ENCODE data around the gene RHOH. TPM values are rescaled to one million over a fixed set of nuclear protein-coding genes. Genes with fewer than 3 reads are reported as not detected.

Gene RHOH
- polyA plus RNA-seq, 1 donor (not counting 4 experiments of a cell fraction or from before 2014, with no cell fraction given): 0.04 TPM

GRCh38 chr4:40211224-40212185 lies 14.7 kb downstream of the RHOH start:
- Histone ChIP-seq H3K9me1 (ENCODE audit: control insufficient read depth, extremely low read depth, insufficient read depth, low read length) (no peaks in the 10 kb centered on the region), H2AFZ (ENCODE audit: control insufficient read depth, low read length) (no peak overlapping the region), H3K4me3 (ENCODE audit: control insufficient read depth in 2 of 3, extremely low read depth in 1 of 3, insufficient read depth in 2 of 3, low read depth in 1 of 3, low read length in 3 of 3) (no peak overlapping the region), H3K27ac (ENCODE audit: control insufficient read depth, insufficient read depth, low read length) (no peak overlapping the region), H4K20me1 (ENCODE audit: control insufficient read depth, extremely low read depth, insufficient read depth, low read length) (no peaks in the 10 kb centered on the region), H3K9ac (ENCODE audit: control insufficient read depth, extremely low read depth, insufficient read depth, low read length) (no peak overlapping the region), H3K27me3 (ENCODE audit: control insufficient read depth, extremely low read depth, insufficient read depth, low read length) (no peaks in the 10 kb centered on the region), H3K9me3 (ENCODE audit: control insufficient read depth, low read depth, low read length) (no peaks in the 10 kb centered on the region), H3K79me2 (ENCODE audit: control insufficient read depth, insufficient read depth, low read length) (no peaks in the 10 kb centered on the region), H3K4me2 (ENCODE audit: control insufficient read depth, extremely low read depth, insufficient read depth, low read depth, low read length) (no peak overlapping the region), H3K4me1 (ENCODE audit: control insufficient read depth, extremely low read depth, insufficient read depth, low read length) (peaks cover 19% of the 10 kb centered on the region), H3K36me3 (ENCODE audit: control insufficient read depth in 2 of 2, extremely low read depth in 1 of 2, insufficient read depth in 2 of 2, low read length in 2 of 2) (no peaks in the 10 kb centered on the region)
- FAIRE-seq (no peak), DNase-seq (ENCODE audit: low read depth, low spot score) (no peak)
- dilution Hi-C loops (cut with MboI; ENCODE audit: extremely low pct_ligation_motif_present, low sequenced_read_pairs): no loop called here
- TF ChIP-seq, protein P1, sequence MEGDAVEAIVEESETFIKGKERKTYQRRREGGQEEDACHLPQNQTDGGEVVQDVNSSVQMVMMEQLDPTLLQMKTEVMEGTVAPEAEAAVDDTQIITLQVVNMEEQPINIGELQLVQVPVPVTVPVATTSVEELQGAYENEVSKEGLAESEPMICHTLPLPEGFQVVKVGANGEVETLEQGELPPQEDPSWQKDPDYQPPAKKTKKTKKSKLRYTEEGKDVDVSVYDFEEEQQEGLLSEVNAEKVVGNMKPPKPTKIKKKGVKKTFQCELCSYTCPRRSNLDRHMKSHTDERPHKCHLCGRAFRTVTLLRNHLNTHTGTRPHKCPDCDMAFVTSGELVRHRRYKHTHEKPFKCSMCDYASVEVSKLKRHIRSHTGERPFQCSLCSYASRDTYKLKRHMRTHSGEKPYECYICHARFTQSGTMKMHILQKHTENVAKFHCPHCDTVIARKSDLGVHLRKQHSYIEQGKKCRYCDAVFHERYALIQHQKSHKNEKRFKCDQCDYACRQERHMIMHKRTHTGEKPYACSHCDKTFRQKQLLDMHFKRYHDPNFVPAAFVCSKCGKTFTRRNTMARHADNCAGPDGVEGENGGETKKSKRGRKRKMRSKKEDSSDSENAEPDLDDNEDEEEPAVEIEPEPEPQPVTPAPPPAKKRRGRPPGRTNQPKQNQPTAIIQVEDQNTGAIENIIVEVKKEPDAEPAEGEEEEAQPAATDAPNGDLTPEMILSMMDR (optimal IDR thresholded peaks at IDR 0.05 in 1 of 3, IDR thresholded peaks at IDR 0.05 in 1 of 3, conservative IDR thresholded peaks at IDR 0.05 in 1 of 3; ENCODE audit: extremely low read depth in 1 of 3, insufficient read depth in 2 of 3, low read length in 3 of 3): no peak
- TF ChIP-seq EZH2 (IDR thresholded peaks at IDR 0.05; ENCODE audit: low read length): no peak

DNA sequence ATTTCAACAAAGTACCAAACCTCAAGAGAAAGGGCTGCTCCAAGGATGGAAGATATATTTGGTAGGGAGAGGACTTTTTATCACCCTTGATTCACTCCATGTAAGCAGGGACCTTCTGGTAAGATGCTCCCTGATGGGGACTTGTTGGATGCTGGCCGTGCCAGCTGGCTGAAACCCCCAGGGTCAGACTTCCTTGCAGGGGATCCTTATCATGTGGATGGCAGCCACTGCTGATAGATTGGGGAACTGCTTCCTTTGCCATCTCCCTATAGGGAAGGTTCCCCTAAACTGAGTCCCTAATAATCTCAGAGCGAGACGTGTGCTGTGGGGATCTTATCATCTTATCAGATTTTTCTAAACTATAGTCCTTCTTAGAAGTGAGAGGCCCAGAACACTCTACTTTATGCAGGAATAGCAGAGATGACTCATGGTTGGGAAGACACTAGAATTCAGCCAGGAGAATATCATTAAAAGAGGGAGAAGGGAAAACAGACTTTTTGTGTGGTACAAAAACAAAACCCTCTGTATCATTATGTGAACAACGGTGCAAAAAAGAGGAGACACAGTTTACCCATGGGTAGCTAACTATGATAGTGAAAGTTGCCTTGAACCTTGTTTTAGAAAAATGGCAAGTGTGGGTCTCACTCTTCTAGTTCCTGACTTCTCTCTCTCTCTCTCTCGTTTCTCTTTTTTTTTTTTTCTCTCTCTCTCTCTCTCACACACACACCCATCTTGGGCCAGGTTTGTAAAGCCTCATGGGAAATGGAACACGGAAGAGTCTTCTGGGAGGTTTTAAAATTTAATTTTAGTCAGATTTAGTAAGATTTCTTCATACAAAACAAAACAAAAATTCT lies 16.1 kb downstream of the RHOH start:
- Histone ChIP-seq H3K9me3 (ENCODE audit: control insufficient read depth, low read depth, low read length) (no peaks in the 10 kb centered on the region), H4K20me1 (ENCODE audit: control insufficient read depth, extremely low read depth, insufficient read depth, low read length) (no peaks in the 10 kb centered on the region), H3K4me2 (ENCODE audit: control insufficient read depth, extremely low read depth, insufficient read depth, low read depth, low read length) (no peak overlapping the region), H2AFZ (ENCODE audit: control insufficient read depth, low read length) (peak overlapping the region; percentile 28), H3K27ac (ENCODE audit: control insufficient read depth, insufficient read depth, low read length) (no peak overlapping the region), H3K27me3 (ENCODE audit: control insufficient read depth, extremely low read depth, insufficient read depth, low read length) (no peaks in the 10 kb centered on the region), H3K4me1 (ENCODE audit: control insufficient read depth, extremely low read depth, insufficient read depth, low read length) (peaks cover 19% of the 10 kb centered on the region), H3K9me1 (ENCODE audit: control insufficient read depth, extremely low read depth, insufficient read depth, low read length) (no peaks in the 10 kb centered on the region), H3K4me3 (ENCODE audit: control insufficient read depth in 2 of 3, extremely low read depth in 1 of 3, insufficient read depth in 2 of 3, low read depth in 1 of 3, low read length in 3 of 3) (no peak overlapping the region), H3K79me2 (ENCODE audit: control insufficient read depth, insufficient read depth, low read length) (no peaks in the 10 kb centered on the region), H3K36me3 (ENCODE audit: control insufficient read depth in 2 of 2, extremely low read depth in 1 of 2, insufficient read depth in 2 of 2, low read length in 2 of 2) (no peaks in the 10 kb centered on the region), H3K9ac (ENCODE audit: control insufficient read depth, extremely low read depth, insufficient read depth, low read length) (no peak overlapping the region)
- dilution Hi-C loops (cut with MboI; ENCODE audit: extremely low pct_ligation_motif_present, low sequenced_read_pairs): no loop called here
- no peak for DNase-seq (ENCODE audit: low read depth, low spot score)
- peak; percentile 34 for FAIRE-seq
- TF ChIP-seq, protein P1 (optimal IDR thresholded peaks at IDR 0.05 in 1 of 3, IDR thresholded peaks at IDR 0.05 in 1 of 3, conservative IDR thresholded peaks at IDR 0.05 in 1 of 3; ENCODE audit: extremely low read depth in 1 of 3, insufficient read depth in 2 of 3, low read length in 3 of 3): no peak

Data from keratinocyte (primary cell).